TTC549 (cell line): ENCODE data around the gene AK5.
"Not testable (repeated sequence)": the region's sequence is repeated elsewhere in the genome, so short reads cannot be mapped to it uniquely, and the experiment has no call there.

ENCODE experiments used
- FAIRE-seq: peaks from 2 replicates; lab custom pipeline; 2012; peaks lifted over from hg19 to GRCh38; lab: Jason Lieb, UNC

Gene AK5

DNA sequence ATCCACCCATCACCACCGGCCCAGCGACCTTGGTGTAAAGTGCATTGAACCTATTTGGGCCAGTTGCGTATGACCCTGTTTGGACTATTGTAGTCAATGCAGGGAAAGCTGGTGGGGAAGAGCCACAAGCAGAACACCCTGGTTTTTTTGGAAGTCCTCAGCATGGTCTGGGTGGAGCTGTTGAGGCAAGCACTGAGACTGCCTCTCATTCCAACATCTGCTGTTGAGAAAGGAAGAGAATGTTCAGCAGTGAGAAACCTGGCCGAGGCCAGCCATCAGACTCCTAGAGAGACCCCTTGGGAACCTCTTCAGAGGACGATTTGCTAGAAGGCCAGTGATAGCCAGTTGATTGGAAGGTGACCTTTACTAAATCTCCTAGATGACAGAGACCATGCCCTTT lies 217.6 kb downstream of the AK5 start:
- FAIRE-seq, result no peak

GRCh38 chr1:77504986-77505385 lies 223.2 kb downstream of the AK5 start:
- FAIRE-seq, result no peak

- FAIRE-seq, result no peak
Measured at GRCh38 chr1:77506771-77507170, 225.0 kb downstream of the AK5 start.

GRCh38 chr1:77509051-77509492 lies 227.3 kb downstream of the AK5 start:
- FAIRE-seq, result no peak

DNA sequence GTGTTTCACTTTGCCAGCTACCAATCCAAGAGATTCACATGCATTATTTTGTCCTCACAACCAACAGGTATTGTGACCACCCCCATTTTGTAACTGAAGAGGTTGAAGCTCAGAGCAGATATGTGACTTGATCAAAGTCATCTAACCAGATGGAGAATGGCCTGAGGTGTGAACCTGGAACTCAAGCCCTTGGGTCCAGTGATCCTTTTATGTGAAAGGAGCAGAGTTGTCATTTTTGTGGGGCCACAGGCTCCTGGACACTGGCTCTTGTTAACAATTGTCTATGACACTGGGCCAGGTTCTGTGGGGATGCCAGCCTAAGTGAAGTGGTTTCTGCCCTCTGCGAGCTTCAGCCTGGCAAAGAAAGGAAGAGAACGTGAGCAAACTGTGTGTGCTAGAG lies 228.1 kb downstream of the AK5 start:
- FAIRE-seq, result no peak

DNA sequence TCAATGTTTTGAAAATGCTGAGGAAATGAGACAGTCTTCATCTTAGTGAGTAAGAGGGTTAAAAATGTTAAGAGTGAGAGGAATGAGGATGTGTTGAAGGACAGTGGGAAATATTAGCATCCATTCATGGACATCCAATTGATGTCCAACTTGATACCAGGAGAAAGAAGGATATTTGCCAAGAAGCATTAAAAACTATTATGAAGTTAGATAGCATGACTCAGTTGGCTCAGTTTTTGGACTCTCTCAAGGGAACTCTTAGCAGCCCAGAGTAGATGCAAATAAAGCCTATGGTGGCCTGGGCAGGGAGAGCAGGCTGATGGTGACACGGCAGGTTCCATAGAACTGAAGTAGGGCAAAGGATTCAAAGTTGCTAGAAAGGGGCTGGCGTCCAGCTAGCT lies 229.6 kb downstream of the AK5 start:
- FAIRE-seq, result no peak

- not testable (repeated sequence) for FAIRE-seq
Measured at GRCh38 chr1:77512650-77513049, 230.8 kb downstream of the AK5 start.

GRCh38 chr1:77513839-77514763 lies 232.3 kb downstream of the AK5 start:
- FAIRE-seq, result no peak

DNA sequence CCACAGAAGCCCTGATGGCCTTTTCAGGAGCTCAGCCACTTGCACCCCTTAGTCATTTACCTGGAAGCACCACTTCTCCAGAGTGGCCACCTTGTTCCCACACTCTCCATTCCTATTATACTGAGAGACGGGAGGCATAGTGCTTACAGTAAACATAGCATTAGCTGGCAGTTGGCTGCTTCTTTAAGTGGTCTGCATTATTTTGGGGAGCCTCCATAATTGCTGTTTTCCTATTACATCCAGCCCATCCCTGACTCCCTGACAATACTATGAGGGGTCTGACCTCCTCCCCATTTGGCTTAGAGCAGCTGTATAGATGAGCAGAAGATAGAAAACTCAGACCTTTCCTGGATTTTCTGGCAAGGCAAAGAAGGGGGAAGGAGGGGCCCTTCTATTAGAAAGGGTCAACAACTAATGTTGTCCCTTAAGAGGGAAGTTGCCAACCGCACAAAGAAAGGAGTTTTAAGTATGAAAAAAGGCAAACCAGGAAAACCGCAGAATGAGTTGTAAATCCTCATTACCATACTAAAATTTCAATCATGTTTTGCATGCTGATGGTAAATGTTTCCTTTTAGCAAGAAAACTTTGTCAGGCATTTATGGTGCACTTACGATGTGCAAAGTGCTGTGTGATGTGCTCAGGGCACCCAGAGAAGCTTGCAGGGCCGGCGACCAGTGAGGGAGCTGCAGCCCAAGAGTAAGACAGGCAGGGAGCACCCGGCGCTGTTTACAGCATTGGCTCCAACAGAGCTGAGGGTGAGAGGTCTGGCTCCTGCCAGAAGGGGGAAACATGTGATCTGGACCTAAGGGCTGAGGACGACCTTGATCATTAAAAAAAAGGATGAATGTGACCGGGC lies 233.3 kb downstream of the AK5 start:
- FAIRE-seq, result no peak

DNA sequence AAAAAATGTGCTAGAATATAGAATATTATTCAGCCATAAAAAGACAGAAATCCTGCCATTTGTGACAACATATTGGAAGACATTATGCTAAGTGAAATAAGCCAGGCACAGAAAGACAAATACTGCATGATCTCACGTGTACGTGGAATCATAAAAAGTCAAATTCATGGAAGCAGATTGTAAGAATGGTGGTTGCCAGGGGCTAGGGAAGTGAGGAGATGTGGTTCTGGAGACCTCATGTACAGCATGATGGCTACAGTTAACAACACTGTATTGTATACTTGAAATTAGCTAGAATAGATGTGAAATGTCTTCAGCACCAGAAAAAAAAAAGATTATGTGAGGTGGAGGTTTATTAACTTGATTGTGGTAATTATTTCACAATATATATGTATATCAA lies 234.3 kb downstream of the AK5 start:
- FAIRE-seq, result no peak

GRCh38 chr1:77524038-77524437 lies 242.2 kb downstream of the AK5 start:
- no peak for FAIRE-seq

- not testable (repeated sequence) for FAIRE-seq
Measured at GRCh38 chr1:77531149-77531548, 249.3 kb downstream of the AK5 start.

DNA sequence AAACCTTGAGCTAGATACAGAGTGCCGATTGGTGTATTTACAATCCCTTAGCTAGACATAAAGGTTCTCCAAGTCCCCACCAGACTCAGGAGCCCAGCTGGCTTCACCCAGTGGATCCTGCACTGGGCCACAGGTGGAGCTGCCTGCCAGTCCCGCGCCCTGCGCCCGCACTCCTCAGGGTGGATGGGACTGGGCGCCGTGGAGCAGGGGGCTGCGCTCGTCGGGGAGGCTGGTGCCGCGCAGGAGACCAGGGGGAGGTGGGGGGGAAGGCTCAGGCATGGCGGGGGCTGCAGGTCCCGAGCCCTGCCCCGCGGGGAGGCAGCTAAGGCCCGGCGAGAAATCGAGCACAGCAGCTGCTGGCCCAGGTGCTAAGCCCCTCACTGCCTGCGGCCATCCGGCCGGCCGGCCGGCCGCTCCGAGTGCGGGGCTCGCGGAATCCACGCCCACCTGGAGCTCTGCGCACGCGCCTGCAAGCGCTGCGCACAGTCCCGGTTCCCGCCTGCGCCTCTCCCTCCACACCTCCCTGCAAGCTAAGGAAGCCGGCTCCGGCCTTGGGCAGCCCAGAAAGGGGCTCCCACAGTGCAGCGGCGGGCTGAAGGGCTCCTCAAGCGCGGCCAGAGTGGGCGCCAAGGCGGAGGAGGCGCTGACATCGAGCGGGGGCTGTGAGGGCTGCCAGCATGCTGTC lies 249.9 kb downstream of the AK5 start:
- FAIRE-seq, result not testable (repeated sequence)

DNA sequence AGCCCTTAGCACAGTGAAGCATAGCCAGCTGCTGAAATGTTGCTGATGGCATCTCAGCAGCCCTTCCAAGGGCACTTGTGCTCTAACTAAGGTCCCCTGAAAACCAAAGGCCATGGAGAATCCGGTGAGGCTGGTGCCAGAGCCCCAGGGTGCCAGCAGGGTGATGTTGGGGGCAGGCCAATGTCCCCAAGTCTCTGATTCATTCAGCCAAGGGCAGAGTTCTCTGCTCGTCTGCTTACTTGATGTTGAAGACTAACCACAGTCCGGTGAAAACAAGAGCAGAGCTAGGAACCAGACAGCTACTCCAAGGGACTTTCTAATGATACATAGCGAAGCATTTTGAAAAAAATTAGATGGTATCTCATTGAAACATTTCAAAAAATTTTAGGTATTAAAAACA lies 250.8 kb downstream of the AK5 start:
- no peak for FAIRE-seq

DNA sequence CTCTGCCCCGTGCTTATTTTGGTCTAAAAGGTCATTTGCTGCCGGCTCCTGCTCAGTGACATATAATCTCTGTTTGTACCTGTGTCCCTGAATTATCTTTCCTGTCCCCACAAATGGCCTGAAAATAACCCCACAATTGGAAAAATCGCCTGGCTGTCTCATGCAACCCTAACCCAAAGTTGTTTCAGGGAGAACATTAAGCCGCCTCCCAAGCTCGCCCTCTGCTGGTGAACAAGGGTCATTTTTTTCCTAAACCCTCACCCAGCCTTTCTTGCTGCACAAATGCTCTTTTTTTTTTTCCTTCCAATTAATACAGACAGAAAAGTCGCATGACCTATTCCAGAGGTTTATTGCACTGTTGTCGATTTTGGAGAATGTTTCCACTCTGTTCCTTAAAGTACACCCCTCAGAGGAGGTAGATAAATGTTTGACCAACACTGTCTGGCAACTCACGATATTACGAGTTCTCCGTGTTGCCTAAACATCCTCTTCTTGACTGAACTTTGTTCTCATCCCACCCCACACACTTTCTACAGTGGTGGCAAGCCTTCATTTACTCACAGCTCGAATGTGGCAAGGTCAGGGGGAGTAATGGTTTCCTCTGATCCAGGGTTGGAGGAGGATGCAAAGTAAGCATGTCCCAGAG lies 252.0 kb downstream of the AK5 start:
- FAIRE-seq, result peak; percentile 22

DNA sequence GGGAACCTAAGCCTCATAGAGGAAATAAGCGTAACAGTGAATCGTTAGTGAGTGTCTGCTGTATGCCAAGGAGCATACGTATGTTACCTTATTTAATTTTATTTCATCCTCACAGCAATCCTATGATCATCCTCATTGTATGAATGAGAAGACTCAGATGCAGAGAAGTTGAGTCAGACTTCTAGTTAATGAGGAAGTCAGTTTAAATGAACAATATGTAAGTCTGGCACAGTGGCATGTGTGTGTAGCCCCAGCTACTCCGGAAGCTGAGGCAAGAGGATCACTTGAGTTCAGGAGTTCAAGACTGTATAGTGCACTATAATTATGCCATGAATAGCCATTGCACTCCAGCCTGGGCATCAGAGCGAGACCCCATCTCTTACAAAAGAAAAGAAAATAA lies 252.6 kb downstream of the AK5 start:
- no peak for FAIRE-seq

GRCh38 chr1:77536813-77537212 lies 255.0 kb downstream of the AK5 start:
- FAIRE-seq, result no peak

DNA sequence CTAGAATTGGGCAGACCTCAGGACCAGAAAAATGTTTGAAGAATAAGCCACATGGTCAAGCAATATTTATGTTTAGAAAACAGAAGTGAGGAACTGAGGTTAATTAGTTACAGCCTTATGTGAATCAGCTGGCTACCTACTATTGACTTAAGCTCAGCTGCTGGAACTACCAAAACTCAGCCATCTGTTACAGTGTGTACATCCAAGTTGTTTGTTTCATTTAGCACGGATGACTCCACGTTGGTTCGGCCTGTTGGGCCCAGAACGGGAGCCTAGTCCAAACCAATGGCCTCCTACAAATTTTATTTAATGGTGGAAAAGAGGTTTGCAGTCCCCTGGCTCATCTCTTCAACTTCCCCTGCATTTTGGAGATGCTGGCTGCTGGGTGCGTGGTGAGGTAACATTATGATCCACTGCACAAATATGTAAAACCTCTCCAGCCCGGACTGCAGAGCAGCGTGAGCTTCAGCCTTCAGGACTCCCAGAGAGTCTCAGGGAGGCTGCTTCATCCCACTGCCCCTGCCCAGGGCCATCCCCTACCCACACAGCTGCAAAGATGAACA lies 257.2 kb downstream of the AK5 start:
- no peak for FAIRE-seq

GRCh38 chr1:77539519-77540142 lies 257.8 kb downstream of the AK5 start:
- no peak for FAIRE-seq

DNA sequence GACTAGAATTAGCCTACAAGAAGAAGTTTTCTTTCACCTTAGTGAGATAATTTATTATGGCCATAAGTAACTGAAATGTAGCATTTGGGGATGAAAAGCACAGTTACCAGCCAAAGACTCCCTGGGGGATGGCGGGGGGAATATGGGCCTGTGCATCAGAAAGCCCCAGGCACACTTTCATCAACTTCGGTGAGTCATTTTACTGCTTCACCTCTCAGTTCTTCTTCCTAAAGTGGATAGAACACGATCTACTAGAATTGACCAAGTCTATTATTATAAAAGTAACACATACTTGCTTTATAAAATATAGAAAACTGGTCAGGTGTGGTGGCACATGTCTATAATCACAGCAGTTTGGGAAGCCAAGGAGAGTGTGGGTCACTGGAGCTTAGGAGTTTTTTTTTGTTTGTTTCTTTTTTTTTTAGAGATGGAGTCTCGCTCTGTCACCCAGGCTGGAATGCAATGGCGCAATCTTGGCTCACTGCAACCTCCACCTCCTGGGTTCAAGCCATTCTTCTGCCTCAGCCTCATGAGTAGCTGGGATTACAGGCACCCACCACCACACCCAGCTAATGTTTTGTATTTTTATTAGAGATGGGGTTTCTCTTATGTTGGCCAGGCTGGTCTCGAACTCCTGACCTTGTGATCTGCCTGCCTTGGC lies 258.8 kb downstream of the AK5 start:
- FAIRE-seq, result no peak

GRCh38 chr1:77541162-77541545 lies 259.3 kb downstream of the AK5 start:
- no peak for FAIRE-seq
